ENCODE results near the gene RAB43. TPM values are rescaled to one million over a fixed set of nuclear protein-coding genes. Genes with fewer than 3 reads are reported as not detected.
"Not testable (repeated sequence)": the region's sequence is repeated elsewhere in the genome, so short reads cannot be mapped to it uniquely, and the experiment has no call there.

RAB43 gene
- total RNA-seq, 2 donors from 2014 or later: 33.3 to 42.6 TPM

- peak; percentile 36 for DNase-seq
- Histone ChIP-seq H3K9me3 (no peaks in the 10 kb centered on the region), H3K4me3 (peak overlapping the region; percentile 96), H3K27me3 (no peaks in the 10 kb centered on the region), H3K9ac (ENCODE audit: low read depth in 2 of 2, low read length in 2 of 2) (peak overlapping the region; percentile 61 to 92), H3K36me3 (peaks cover 9% of the 10 kb centered on the region), H3K4me1 (peaks cover 10% of the 10 kb centered on the region), H3K27ac (peak overlapping the region; percentile 84)
- no peak for TF ChIP-seq CTCF (IDR thresholded peaks at IDR 0.05)
- intact Hi-C loops (cut with DNase I): no loop called here
Measured at GRCh38 chr3:129161860-129162271, 40.3 kb upstream of the RAB43 start.

- DNase-seq: peak; percentile 91
- Histone ChIP-seq H3K27me3 (no peaks in the 10 kb centered on the region), H3K9ac (ENCODE audit: low read depth in 2 of 2, low read length in 2 of 2) (peak within 1 kb of the TSS; percentile 61 to 92), H3K4me1 (peaks cover 10% of the 10 kb centered on the region), H3K4me3 (peak within 1 kb of the TSS; percentile 96), H3K36me3 (peaks cover 11% of the 10 kb centered on the region), H3K27ac (peak within 1 kb of the TSS; percentile 84), H3K9me3 (no peaks in the 10 kb centered on the region)
- TF ChIP-seq CTCF (IDR thresholded peaks at IDR 0.05): peak; percentile 63
- intact Hi-C loops (cut with DNase I): no loop called here
Measured at GRCh38 chr3:129160891-129161859, 39.6 kb upstream of the RAB43 start, which contains the start of gene ISY1. ISY1 (minus strand) TSS chr3:129161063; CDS start chr3:129160975, 88 bp downstream.

GRCh38 chr3:129144786-129145185 is 23.2 kb upstream of the RAB43 start:
- no peak overlapping the region for H3K9ac ChIP-seq (ENCODE audit: low read depth in 2 of 2, low read length in 2 of 2)
- no peak for TF ChIP-seq CTCF (IDR thresholded peaks at IDR 0.05)
- peaks cover 5% of the 10 kb centered on the region for H3K36me3 ChIP-seq
- no peak overlapping the region for H3K27ac ChIP-seq
- no peak for DNase-seq
- H3K4me1 ChIP-seq: no peaks in the 10 kb centered on the region
- H3K9me3 ChIP-seq: no peaks in the 10 kb centered on the region
- no peaks in the 10 kb centered on the region for H3K27me3 ChIP-seq
- H3K4me3 ChIP-seq: no peak overlapping the region
- intact Hi-C loops (cut with DNase I): no loop called here

GRCh38 chr3:129141011-129141410 is 19.4 kb upstream of the RAB43 start:
- H3K9me3 ChIP-seq; H3K27me3 ChIP-seq; H3K9ac ChIP-seq (ENCODE audit: low read depth in 2 of 2, low read length in 2 of 2); H3K4me1 ChIP-seq; intact Hi-C loops (cut with DNase I); H3K27ac ChIP-seq; H3K4me3 ChIP-seq; H3K36me3 ChIP-seq; DNase-seq: not testable (repeated sequence)

- H3K4me3 ChIP-seq: no peak overlapping the region
- H3K27me3 ChIP-seq: no peaks in the 10 kb centered on the region
- H3K9ac ChIP-seq (ENCODE audit: low read depth in 2 of 2, low read length in 2 of 2): no peak overlapping the region
- no peaks in the 10 kb centered on the region for H3K4me1 ChIP-seq
- TF ChIP-seq CTCF (IDR thresholded peaks at IDR 0.05): no peak
- intact Hi-C loops (cut with DNase I): loop anchor here (10.0 kb wide), 1 partner anchor 235 kb away; no protein-coding TSS in a partner anchor
- no peak overlapping the region for H3K27ac ChIP-seq
- no peak for DNase-seq
- H3K9me3 ChIP-seq: no peaks in the 10 kb centered on the region
- H3K36me3 ChIP-seq: no peaks in the 10 kb centered on the region
Measured at GRCh38 chr3:129139911-129140310, 18.3 kb upstream of the RAB43 start.

GRCh38 chr3:129136275-129136674 is 14.7 kb upstream of the RAB43 start:
- H3K36me3 ChIP-seq; H3K4me1 ChIP-seq; H3K9me3 ChIP-seq; DNase-seq; H3K27ac ChIP-seq; H3K4me3 ChIP-seq; H3K9ac ChIP-seq (ENCODE audit: low read depth in 2 of 2, low read length in 2 of 2); H3K27me3 ChIP-seq: not testable (repeated sequence)
- intact Hi-C loops (cut with DNase I): loop anchor here (10.0 kb wide), 1 partner anchor 231 kb away; no protein-coding TSS in a partner anchor
